SKM-1 (cell line): ENCODE measurements around the gene ZNF419.
"Not testable (repeated sequence)": the region's sequence is repeated elsewhere in the genome, so short reads cannot be mapped to it uniquely, and the experiment has no call there.

Source experiments
- DNase-seq: peaks from one replicate; lab custom pipeline; 2025; ENCODE audit not compliant: unreplicated experiment; lab: John Stamatoyannopoulos, UW

ZNF419 gene

GRCh38 chr19:57487477-57488298 is at the start of gene ZNF419:
Gene ZNF419, plus strand, starts transcription at chr19:57487750. Its CDS starts 201 bp downstream, at chr19:57487951.
- DNase-seq, result peak; percentile 14

GRCh38 chr19:57437931-57438330 is 49.6 kb upstream of the ZNF419 start:
- DNase-seq, result no peak

GRCh38 chr19:57438925-57439324 is 48.6 kb upstream of the ZNF419 start:
- DNase-seq, result no peak

- DNase-seq, result no peak
These were observed 45.4 kb upstream of the ZNF419 start for GRCh38 chr19:57441979-57442752.

GRCh38 chr19:57443121-57443696 is 44.3 kb upstream of the ZNF419 start:
- DNase-seq, result no peak

GRCh38 chr19:57452307-57452706 is 35.2 kb upstream of the ZNF419 start:
- no peak for DNase-seq

- peak; percentile 7 for DNase-seq
These were observed 21.7 kb upstream of the ZNF419 start for GRCh38 chr19:57465680-57466381.

GRCh38 chr19:57466489-57466888 is 21.1 kb upstream of the ZNF419 start:
- no peak for DNase-seq

- no peak for DNase-seq
These were observed 13.9 kb upstream of the ZNF419 start for GRCh38 chr19:57473646-57474045.

GRCh38 chr19:57477191-57478008 is 10.2 kb upstream of the ZNF419 start, which contains the start of gene ZNF772:
Gene ZNF772, minus strand, starts transcription at chr19:57477566. Its CDS starts 257 bp downstream, at chr19:57477309.
- peak; percentile 38 for DNase-seq

- DNase-seq, result not testable (repeated sequence)
These were observed 722 bp downstream of the ZNF419 start for GRCh38 chr19:57488299-57488644.

- not testable (repeated sequence) for DNase-seq
These were observed 11.8 kb downstream of the ZNF419 start for GRCh38 chr19:57499332-57499679.

GRCh38 chr19:57499680-57500395 is 12.3 kb downstream of the ZNF419 start, which contains the start of gene ZNF773:
Gene ZNF773, plus strand, starts transcription at chr19:57499938. Its CDS starts 143 bp downstream, at chr19:57500081.
- peak; percentile 66 for DNase-seq

GRCh38 chr19:57500400-57500799 is 12.8 kb downstream of the ZNF419 start:
- not testable (repeated sequence) for DNase-seq

GRCh38 chr19:57506163-57506562 is 18.6 kb downstream of the ZNF419 start:
- no peak for DNase-seq

GRCh38 chr19:57511484-57511883 is 23.9 kb downstream of the ZNF419 start:
- no peak for DNase-seq

GRCh38 chr19:57512845-57513244 is 25.3 kb downstream of the ZNF419 start:
- DNase-seq, result no peak

- no peak for DNase-seq
These were observed 27.7 kb downstream of the ZNF419 start for GRCh38 chr19:57515255-57515654.

- DNase-seq, result not testable (repeated sequence)
These were observed 30.5 kb downstream of the ZNF419 start for GRCh38 chr19:57518021-57518420.
